NT2/D1 (cell line): ENCODE measurements around the gene SERPINE2.

Source experiments
- SUZ12 ChIP-seq: IDR thresholded peaks from 2 replicates; pipeline ENCODE4 v1.6.1; 2011; ENCODE audit not compliant: insufficient read length, insufficient read depth; ENCODE audit errors: extremely low read depth
- YY1 ChIP-seq: IDR thresholded peaks from 2 replicates; pipeline ENCODE4 v1.6.1; 2011; ENCODE audit not compliant: insufficient read length, insufficient read depth
- ZNF274 ChIP-seq: IDR thresholded peaks from 2 replicates; pipeline ENCODE4 v1.6.1; 2011; ENCODE audit warnings: mild to moderate bottlenecking, low read depth, low read length

DNA sequence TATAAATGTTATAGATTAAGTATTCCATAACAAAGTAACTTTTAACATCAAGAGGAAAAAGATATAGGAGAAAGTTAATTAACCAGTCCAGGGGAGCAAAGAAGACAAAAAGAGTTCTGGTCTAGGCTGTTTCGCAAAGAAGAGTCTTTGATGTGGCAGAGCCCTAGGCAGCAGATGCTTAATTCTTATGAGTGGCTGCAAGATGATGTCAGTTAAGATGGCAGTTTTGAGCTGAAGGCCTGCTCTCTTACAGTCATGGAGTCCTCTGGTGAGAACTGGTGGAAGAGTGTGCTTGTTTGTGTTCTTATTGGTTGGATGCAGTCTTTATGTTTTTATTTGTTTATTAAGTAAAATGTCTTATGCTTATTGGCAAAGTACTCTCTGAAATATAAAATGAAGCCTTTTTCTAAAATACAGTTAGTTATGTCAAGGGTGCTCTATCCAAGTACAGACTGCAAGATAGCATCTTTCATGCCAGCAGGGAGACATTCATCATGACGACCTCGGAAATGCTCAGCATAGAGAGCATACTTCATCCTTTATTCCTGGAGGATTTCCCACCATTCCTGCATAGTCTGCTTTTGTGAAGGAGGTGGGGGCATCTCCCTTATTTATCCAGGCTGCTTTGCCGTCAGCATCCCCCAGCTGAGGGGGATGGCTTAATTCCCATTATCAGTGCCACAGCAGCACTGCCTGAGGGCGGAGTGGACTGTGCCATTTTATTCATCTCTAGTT lies 38.9 kb upstream of the SERPINE2 start:
- TF ChIP-seq SUZ12 (no peak), ZNF274 (no peak), YY1 (no peak)
